Measurements from ENCODE around the gene FOXA3. TPM values are rescaled to one million over a fixed set of nuclear protein-coding genes. Genes with fewer than 3 reads are reported as not detected.

FOXA3 gene
- total RNA-seq (not detected), polyA plus RNA-seq (not detected), total RNA-seq (0 to 0.19 (median 0) reads per million in 6 experiments)

DNA sequence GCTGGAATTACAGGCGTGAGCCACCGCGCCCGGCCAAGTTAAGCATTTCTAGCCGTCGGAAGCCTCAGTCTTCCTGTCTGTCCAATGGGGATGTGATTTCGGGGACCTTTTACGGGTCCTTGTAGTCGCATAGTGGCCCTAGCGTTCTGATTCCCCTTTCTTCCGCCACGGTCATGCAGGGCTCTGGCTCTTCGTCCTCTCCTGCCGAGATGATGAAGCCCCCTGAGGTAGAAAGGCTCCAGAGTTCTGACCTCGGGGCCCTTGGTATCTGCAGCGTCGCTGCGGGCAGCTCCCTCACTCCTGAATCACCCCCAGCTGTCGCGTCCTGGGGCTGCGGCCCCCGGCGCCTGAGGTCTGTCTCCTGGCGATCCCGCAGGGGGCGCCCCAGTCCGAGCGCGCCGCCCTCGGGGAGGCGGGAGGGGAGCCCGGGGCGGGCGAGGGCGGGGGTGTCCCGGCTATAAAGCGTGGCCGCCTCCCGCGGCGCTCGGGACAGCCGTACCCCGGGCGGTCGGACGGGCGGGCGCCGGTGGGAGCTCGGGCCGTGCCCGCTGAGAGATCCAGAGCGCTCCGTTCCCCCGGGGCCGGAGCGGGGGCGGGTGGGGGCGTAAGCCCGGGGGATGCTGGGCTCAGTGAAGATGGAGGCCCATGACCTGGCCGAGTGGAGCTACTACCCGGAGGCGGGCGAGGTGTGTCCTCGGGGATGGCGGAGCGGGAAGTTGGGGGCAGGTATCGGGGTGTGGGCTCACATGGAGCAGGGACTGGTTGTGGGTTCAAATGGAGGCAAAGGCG is at the start of gene FOXA3:
Gene FOXA3, plus strand, starts transcription at position 487 of the 789 bp plus-strand sequence. Its CDS starts 131 bp downstream, at position 618.
- Mint-ChIP-seq H3K27ac (peak within 1 kb of the TSS; percentile 78 to 99 (median 96)), H3K36me3 (peaks cover 0 to 10% (median under 1%) of the 10 kb centered on the region in 3 donors), H3K9me3 (no peaks in the 10 kb centered on the region), H3K27me3 (peaks cover 5 to 24% (median 20%) of the 10 kb centered on the region in 5 donors), H3K4me1 (peaks cover 13 to 34% (median 33%) of the 10 kb centered on the region in 4 donors), H3K4me3 (peak within 1 kb of the TSS; percentile 89 to 100 (median 96))
- ATAC-seq: peak in 1 of 2 donors; percentile 13
- peak in 7 of 10 donors; percentile 40 to 58 (median 47) for DNase-seq
- POLR2A ChIA-PET: interaction anchor here (0.6 to 2.9 kb wide), 10 partner anchors 14 to 395 kb away, joined by 3 to 33 read pairs (median 6); partner anchors contain the start of genes IRF2BP1, MYPOP and SIX5

DNA sequence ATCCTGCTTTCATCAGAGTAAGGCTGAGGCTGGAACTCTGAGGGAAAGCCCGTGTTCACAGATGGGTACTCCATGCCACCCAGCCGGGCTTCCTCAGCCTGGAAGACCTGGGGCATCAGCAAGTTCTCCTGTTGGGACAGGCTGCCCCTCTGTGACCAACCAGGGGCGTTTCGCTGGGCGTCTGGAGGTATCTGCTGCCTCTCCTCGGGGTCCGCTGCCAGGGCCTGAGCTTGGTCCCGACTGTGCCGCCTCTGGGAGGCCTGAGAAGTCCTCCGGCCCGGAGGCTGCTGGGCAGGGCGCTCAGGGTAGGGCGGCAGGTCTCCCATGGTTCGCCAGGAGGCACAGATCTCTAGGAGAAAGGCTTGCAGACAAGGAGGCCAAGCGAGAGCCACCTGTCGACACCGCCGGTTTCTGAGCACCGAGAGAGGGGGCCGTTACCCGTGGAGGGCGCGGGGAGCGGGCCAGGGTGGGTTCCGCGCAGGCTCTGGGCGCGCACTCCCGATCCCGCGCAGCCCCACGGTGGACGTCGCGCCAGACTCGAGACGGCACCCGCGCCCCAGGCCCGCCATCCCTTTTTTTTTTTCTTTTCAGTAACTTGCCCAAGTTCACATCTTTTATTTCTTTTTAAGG is 49.2 kb upstream of the FOXA3 start, which contains the start of gene RSPH6A:
Gene RSPH6A, minus strand, starts transcription at position 458 of the 630 bp plus-strand sequence. Its CDS starts 132 bp downstream, at position 326.
- peak within 1 kb of the TSS in 3 of 10 donors; percentile 18 to 65 (median 22) for H3K27ac Mint-ChIP-seq
- POLR2A ChIA-PET: interaction anchor here (0.7 to 1.4 kb wide), 3 partner anchors 8 to 117 kb away, joined by 3 to 4 read pairs (median 3); partner anchors contain the start of gene SIX5
- H3K4me3 Mint-ChIP-seq: peak within 1 kb of the TSS; percentile 24 to 72 (median 56)
- no peaks in the 10 kb centered on the region for H3K9me3 Mint-ChIP-seq
- H3K27me3 Mint-ChIP-seq: peaks cover 3 to 36% (median 21%) of the 10 kb centered on the region in 5 donors
- H3K4me1 Mint-ChIP-seq: peaks cover 0 to 11% (median 6%) of the 10 kb centered on the region in 4 donors
- peaks cover 0 to 2% (median 1%) of the 10 kb centered on the region in 3 donors for H3K36me3 Mint-ChIP-seq
- ATAC-seq (peak in 1 of 2 donors; percentile 14), DNase-seq (no peak)

DNA sequence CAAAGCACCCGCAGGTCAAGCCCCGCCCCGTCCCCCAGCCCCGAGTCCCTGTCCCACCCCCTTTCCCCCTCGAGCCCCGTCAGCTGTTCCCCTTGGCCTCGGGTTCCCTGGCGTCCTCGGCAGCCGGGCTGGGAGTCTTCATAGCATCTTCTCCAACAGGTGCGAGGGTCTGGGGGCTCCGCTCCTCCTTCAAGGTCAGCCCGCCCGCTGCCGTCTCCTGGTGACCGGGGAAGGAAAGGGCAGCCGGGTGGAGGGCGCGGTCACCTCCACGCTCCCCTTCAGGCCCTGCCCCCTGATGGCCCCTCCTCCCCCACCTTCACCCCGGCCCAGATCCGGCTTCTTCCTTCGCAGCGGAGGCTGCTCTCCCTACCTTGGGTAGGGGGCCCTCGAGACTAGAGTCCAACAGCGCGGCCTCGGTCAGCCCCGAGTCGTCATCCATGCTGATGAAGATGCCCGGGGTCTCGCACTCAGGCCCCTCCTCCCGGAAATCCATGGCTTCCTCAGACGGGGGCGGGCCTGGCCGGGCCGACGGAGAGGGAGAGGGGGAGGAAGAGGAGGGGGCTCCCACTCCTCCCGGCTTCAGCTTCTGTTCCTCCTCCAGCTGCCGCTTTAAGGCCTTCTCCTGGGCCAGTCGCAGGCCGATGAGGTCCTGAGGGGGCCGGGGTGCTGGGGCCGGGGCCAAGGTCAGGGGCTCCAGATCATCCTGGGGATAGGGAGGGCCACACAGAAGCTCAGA is 48.5 kb upstream of the FOXA3 start:
- DNase-seq (peak in 2 of 10 donors; percentile 16 to 19), ATAC-seq (peak in 1 of 2 donors; percentile 24)
- Mint-ChIP-seq H3K27ac (peak overlapping the region in 1 of 10 donors; percentile 65), H3K4me1 (peaks cover 0 to 11% (median 6%) of the 10 kb centered on the region in 4 donors), H3K36me3 (peaks cover 0 to 8% (median 0%) of the 10 kb centered on the region in 3 donors), H3K9me3 (no peaks in the 10 kb centered on the region), H3K4me3 (peak overlapping the region; percentile 4 to 72 (median 56)), H3K27me3 (peaks cover 1 to 29% (median 18%) of the 10 kb centered on the region in 5 donors)
- POLR2A ChIA-PET: interaction anchor here (0.7 to 2.6 kb wide), 6 partner anchors 7 to 118 kb away, joined by 3 to 16 read pairs (median 4); partner anchors contain the start of genes DMWD, IRF2BP1 and SIX5

DNA sequence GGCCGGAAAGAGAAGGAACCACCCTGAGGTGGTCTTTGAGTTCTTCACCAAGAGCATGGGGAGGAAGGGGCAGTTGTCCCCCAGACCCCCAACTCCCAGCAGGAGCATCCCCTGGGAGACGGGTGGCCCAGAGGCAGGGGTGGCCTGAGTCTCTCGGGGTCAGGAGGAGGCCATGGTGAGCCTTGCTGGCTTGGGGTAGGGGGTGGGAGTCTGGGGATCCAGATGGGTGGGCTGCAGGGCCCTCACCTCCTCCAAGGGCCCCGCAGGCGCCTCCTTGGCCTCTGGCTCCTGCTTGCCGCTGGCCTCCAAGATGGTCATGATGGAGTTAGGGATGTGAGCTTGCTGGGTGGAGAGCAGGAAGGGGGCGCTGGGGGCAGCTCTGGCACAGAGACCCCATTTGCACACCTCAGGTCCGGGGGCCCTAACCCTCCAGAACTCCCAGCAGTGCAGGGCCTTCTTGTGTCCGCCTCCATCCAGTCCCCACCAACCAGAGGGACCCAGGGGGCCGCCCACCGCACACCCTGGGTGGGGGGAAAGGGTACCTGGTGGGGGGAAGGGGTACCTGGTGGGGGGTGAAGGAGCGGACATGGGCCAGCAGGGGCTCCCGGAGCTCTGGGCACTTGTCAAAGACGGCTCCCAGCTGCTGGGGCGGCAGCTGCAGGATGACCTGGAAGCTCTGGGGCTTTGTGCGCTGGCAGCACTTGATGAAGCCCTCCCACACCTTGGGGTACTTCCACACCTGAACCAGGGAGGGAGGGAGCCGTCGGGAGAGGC is 47.7 kb upstream of the FOXA3 start:
- H3K4me1 Mint-ChIP-seq: peaks cover 0 to 11% (median 6%) of the 10 kb centered on the region in 4 donors
- no peaks in the 10 kb centered on the region for H3K9me3 Mint-ChIP-seq
- H3K27ac Mint-ChIP-seq: peak overlapping the region in 1 of 10 donors; percentile 83
- H3K36me3 Mint-ChIP-seq: peaks cover 0 to 11% (median 0%) of the 10 kb centered on the region in 3 donors
- ATAC-seq (no peak), DNase-seq (no peak)
- peaks cover 1 to 26% (median 17%) of the 10 kb centered on the region in 5 donors for H3K27me3 Mint-ChIP-seq
- POLR2A ChIA-PET: interaction anchor here (0.9 to 2.6 kb wide), 8 partner anchors 16 to 86 kb away, joined by 3 to 16 read pairs (median 6); partner anchors contain the start of genes DMWD, IRF2BP1, MYPOP and SIX5
- H3K4me3 Mint-ChIP-seq: peak overlapping the region in 3 of 10 donors; percentile 29 to 64 (median 61)

GRCh38 chr19:45817010-45817724 is 47.0 kb upstream of the FOXA3 start:
- peaks cover 1 to 22% (median 16%) of the 10 kb centered on the region in 5 donors for H3K27me3 Mint-ChIP-seq
- ATAC-seq (peak; percentile 95 to 99), DNase-seq (peak; percentile 90 to 96 (median 94))
- peak overlapping the region in 9 of 10 donors; percentile 26 to 76 (median 42) for H3K4me3 Mint-ChIP-seq
- H3K36me3 Mint-ChIP-seq: peaks cover 0 to 11% (median 0%) of the 10 kb centered on the region in 3 donors
- POLR2A ChIA-PET: interaction anchor here (1.1 to 2.6 kb wide), 8 partner anchors 18 to 85 kb away, joined by 3 to 16 read pairs (median 6); partner anchors contain the start of genes DMWD, IRF2BP1, MYPOP and SIX5
- no peaks in the 10 kb centered on the region for H3K9me3 Mint-ChIP-seq
- H3K27ac Mint-ChIP-seq: peak overlapping the region in 6 of 10 donors; percentile 20 to 83 (median 55)
- H3K4me1 Mint-ChIP-seq: peaks cover 0 to 11% (median 6%) of the 10 kb centered on the region in 4 donors

- DNase-seq (peak in 1 of 10 donors; percentile 9), ATAC-seq (peak in 1 of 2 donors; percentile 10)
- Mint-ChIP-seq H3K36me3 (peaks cover 0 to 13% (median 0%) of the 10 kb centered on the region in 3 donors), H3K27ac (peak overlapping the region in 1 of 10 donors; percentile 83), H3K9me3 (no peaks in the 10 kb centered on the region), H3K4me3 (no peak overlapping the region), H3K27me3 (peaks cover 0 to 16% (median 13%) of the 10 kb centered on the region in 5 donors), H3K4me1 (peaks cover 0 to 11% (median 6%) of the 10 kb centered on the region in 4 donors)
- POLR2A ChIA-PET: interaction anchor here (0.6 to 2.6 kb wide), 7 partner anchors 24 to 85 kb away, joined by 3 to 16 read pairs (median 6); partner anchors contain the start of genes IRF2BP1, MYPOP and SIX5
Measured at GRCh38 chr19:45817725-45818301, 46.3 kb upstream of the FOXA3 start.

- Mint-ChIP-seq H3K4me1 (peaks cover 0 to 16% (median 11%) of the 10 kb centered on the region in 4 donors), H3K27ac (peak overlapping the region in 2 of 10 donors; percentile 29 to 57), H3K4me3 (no peak overlapping the region), H3K36me3 (peaks cover 0 to 21% (median 6%) of the 10 kb centered on the region in 3 donors), H3K27me3 (no peaks in the 10 kb centered on the region), H3K9me3 (no peaks in the 10 kb centered on the region)
- no peak for ATAC-seq
- POLR2A ChIA-PET: interaction anchor here (1.1 kb wide), 2 partner anchors 10 to 50 kb away, joined by 3 read pairs; partner anchors contain the start of gene SIX5
- no peak for DNase-seq
Measured at GRCh38 chr19:45819769-45820168, 44.4 kb upstream of the FOXA3 start.

GRCh38 chr19:45820413-45821102 is 43.6 kb upstream of the FOXA3 start:
- Mint-ChIP-seq H3K27ac (peak overlapping the region in 3 of 10 donors; percentile 44 to 57 (median 53)), H3K4me3 (no peak overlapping the region), H3K9me3 (no peaks in the 10 kb centered on the region), H3K4me1 (peaks cover 0 to 14% (median 10%) of the 10 kb centered on the region in 4 donors), H3K36me3 (peaks cover 0 to 23% (median 6%) of the 10 kb centered on the region in 3 donors), H3K27me3 (no peaks in the 10 kb centered on the region)
- ATAC-seq: no peak
- POLR2A ChIA-PET: interaction anchor here (1.1 kb wide), 1 partner anchor 51 kb away, joined by 3 read pairs; the partner anchor contains the start of gene SIX5
- DNase-seq: no peak

- Mint-ChIP-seq H3K36me3 (peaks cover 0 to 28% (median 6%) of the 10 kb centered on the region in 3 donors), H3K4me1 (peaks cover 0 to 12% (median 8%) of the 10 kb centered on the region in 4 donors), H3K9me3 (no peaks in the 10 kb centered on the region), H3K27ac (peak overlapping the region in 2 of 10 donors; percentile 65 to 72), H3K4me3 (no peak overlapping the region), H3K27me3 (no peaks in the 10 kb centered on the region)
- DNase-seq (no peak), ATAC-seq (no peak)
- POLR2A ChIA-PET: interaction anchor here (1.1 kb wide), 1 partner anchor 52 kb away, joined by 3 read pairs; the partner anchor contains the start of gene SIX5
Measured at GRCh38 chr19:45821103-45821521, 43.0 kb upstream of the FOXA3 start.

All from naive thymus-derived CD8-positive, alpha-beta T cell (primary cell).